Mesendoderm (in vitro differentiated cells): ENCODE results near the gene IRAK4.

Experiments
- DNase-seq: peaks from one replicate; pipeline ENCODE4 v3.0.0; 2013
- H2AK5ac ChIP-seq: 2 replicates; pipeline ENCODE4 v1.6.1; 2013; ENCODE audit warnings: low read length, inconsistent platforms
- H2BK120ac ChIP-seq: 2 replicates; pipeline ENCODE4 v1.6.1; 2013; ENCODE audit warnings: low read depth, mild to moderate bottlenecking, low read length, moderate library complexity, mixed read lengths
- H2BK15ac ChIP-seq: replicated peaks from 2 replicates; pipeline ENCODE4 v1.6.1; 2013; ENCODE audit warnings: low read depth, mild to moderate bottlenecking, moderate library complexity
- H2BK5ac ChIP-seq: 2 replicates; pipeline ENCODE4 v1.6.1; 2013; ENCODE audit warnings: low read length, inconsistent platforms
- H3K18ac ChIP-seq: 2 replicates; pipeline ENCODE4 v1.6.1; 2013; ENCODE audit warnings: mild to moderate bottlenecking, low read length, mixed read lengths
- H3K23ac ChIP-seq: one replicate; pipeline ENCODE4 v1.6.1; 2013; ENCODE audit warnings: low read length
- H3K27ac ChIP-seq: 2 replicates; pipeline ENCODE4 v1.5.1; 2013; ENCODE audit warnings: low read depth, mild to moderate bottlenecking, inconsistent platforms, low read length, moderate library complexity
- H3K27me3 ChIP-seq: 2 replicates; pipeline ENCODE4 v1.6.1; 2013; ENCODE audit warnings: low read length, control low read depth, mild to moderate bottlenecking, inconsistent platforms; ENCODE audit not compliant: insufficient read depth, poor library complexity
- H3K36me3 ChIP-seq: 2 replicates; pipeline ENCODE4 v1.6.1; 2013; ENCODE audit warnings: low read length, inconsistent platforms; ENCODE audit not compliant: control insufficient read depth, insufficient read depth
- H3K4ac ChIP-seq: one replicate; pipeline ENCODE4 v1.6.1; 2013; ENCODE audit warnings: low read depth, mild to moderate bottlenecking, low read length, moderate library complexity
- H3K4me1 ChIP-seq: 2 replicates; pipeline ENCODE4 v1.6.1; 2013; ENCODE audit warnings: low read depth, low read length, inconsistent platforms; ENCODE audit not compliant: control insufficient read depth
- H3K4me2 ChIP-seq: 2 replicates; pipeline ENCODE4 v1.6.1; 2013; ENCODE audit warnings: low read length
- H3K4me3 ChIP-seq: 2 replicates; pipeline ENCODE4 v1.5.1; 2013; ENCODE audit warnings: mild to moderate bottlenecking, low read length
- H3K56ac ChIP-seq: one replicate; pipeline ENCODE4 v1.6.1; 2013; ENCODE audit warnings: low read length
- H3K79me1 ChIP-seq: 2 replicates; pipeline ENCODE4 v1.6.1; 2013; ENCODE audit warnings: low read length, inconsistent platforms
- H3K79me2 ChIP-seq: 2 replicates; pipeline ENCODE4 v1.6.1; 2013; ENCODE audit warnings: mild to moderate bottlenecking, low read length; ENCODE audit not compliant: control insufficient read depth, insufficient read depth
- H3K9ac ChIP-seq: 2 replicates; pipeline ENCODE4 v1.6.1; 2013; ENCODE audit warnings: low read length, inconsistent platforms
- H4K5ac ChIP-seq: one replicate; pipeline ENCODE4 v1.6.1; 2013; ENCODE audit warnings: low read length
- H4K8ac ChIP-seq: one replicate; pipeline ENCODE4 v1.6.1; 2013; ENCODE audit warnings: low read depth, mild to moderate bottlenecking, control low read depth, low read length, moderate library complexity
- WGBS: extraction: QIAGEN DNeasy Blood & Tissue Kit; methylation state at CpG from one replicate; pipeline ENCODE4 v1.1.7; 2013; ENCODE audit warnings: low lambda C conversion rate, missing lambda C conversion rate; ENCODE audit not compliant: insufficient coverage; ENCODE audit errors: extremely low coverage; 5-methylcytosine and 5-hydroxymethylcytosine counted together

IRAK4 gene

DNA sequence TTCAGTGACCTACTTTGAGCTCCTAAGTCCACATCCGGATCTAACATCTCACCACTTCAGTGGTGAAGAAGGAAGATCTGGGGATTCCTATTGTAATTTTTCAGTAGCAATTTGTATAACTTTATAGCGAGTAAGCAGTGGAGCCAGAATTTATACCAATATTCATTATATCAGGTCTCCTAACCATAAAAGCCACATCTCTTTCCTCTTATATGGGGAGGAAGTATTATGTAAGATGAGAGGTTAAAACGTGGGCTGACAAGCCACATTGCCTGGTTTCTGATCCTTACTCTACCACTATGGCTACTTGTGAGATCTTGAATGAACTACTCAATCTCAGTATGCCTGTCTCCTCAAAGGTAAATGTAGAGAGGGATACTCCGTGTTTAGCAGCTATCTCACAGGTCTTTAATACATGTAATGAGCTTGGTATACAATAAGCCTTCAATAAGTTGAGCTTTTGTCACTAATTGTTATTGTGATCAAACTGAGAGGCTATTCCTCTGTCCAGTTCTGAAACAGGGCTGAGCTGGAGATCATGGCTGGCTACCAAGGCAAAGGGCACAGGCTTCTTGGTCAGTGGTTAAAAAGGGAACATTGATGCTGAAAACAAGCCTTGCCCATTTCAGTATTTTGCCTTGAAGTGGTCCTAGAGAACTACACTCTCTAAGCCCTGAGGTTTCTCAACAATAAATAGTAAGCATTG is 73.9 kb downstream of the IRAK4 start:
- no peak overlapping the region for H2BK15ac ChIP-seq
- H3K79me1 ChIP-seq: no peaks in the 10 kb centered on the region
- H2BK120ac ChIP-seq: no peak overlapping the region
- no peak overlapping the region for H3K23ac ChIP-seq
- no peaks in the 10 kb centered on the region for H3K79me2 ChIP-seq
- H3K9ac ChIP-seq: no peak overlapping the region
- H4K8ac ChIP-seq: no peak overlapping the region
- no peak overlapping the region for H4K5ac ChIP-seq
- no peak for DNase-seq
- no peak overlapping the region for H3K27ac ChIP-seq
- no peaks in the 10 kb centered on the region for H3K36me3 ChIP-seq
- no peak overlapping the region for H3K18ac ChIP-seq
- no peak overlapping the region for H3K4me3 ChIP-seq
- H3K27me3 ChIP-seq: no peaks in the 10 kb centered on the region
- no peak overlapping the region for H3K4ac ChIP-seq
- H2BK5ac ChIP-seq: no peak overlapping the region
- no peak overlapping the region for H2AK5ac ChIP-seq
- WGBS: no CpG with 5 or more reads among the region's 4 CpGs
- H3K4me1 ChIP-seq: no peaks in the 10 kb centered on the region
- H3K56ac ChIP-seq: no peak overlapping the region
- no peak overlapping the region for H3K4me2 ChIP-seq

DNA sequence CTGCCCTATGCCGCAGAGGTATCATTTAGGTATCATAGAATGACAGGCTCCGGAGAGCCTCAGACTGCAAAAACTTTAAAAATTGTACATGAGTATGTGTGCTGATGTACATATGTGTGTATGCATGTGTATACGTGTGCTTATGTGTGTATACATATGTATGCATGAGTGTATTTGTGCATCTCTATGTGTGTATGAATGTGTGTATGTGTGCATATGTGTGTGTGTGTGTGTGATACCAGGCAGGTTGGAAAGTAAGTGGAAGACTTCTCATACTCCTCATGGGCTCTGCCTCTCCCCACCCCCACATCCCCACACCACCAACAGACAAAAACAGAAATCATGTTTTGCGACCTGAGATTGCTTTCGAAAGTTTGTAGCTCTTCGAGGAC is 76.5 kb downstream of the IRAK4 start:
- no peak overlapping the region for H2BK120ac ChIP-seq
- no peak overlapping the region for H3K4me3 ChIP-seq
- peak overlapping the region; percentile 75 for H3K4me2 ChIP-seq
- H3K79me1 ChIP-seq: no peaks in the 10 kb centered on the region
- H3K56ac ChIP-seq: peak overlapping the region; percentile 86
- H3K23ac ChIP-seq: no peak overlapping the region
- H4K8ac ChIP-seq: no peak overlapping the region
- H3K27me3 ChIP-seq: no peaks in the 10 kb centered on the region
- no peaks in the 10 kb centered on the region for H3K36me3 ChIP-seq
- no peaks in the 10 kb centered on the region for H3K79me2 ChIP-seq
- H3K18ac ChIP-seq: peak overlapping the region; percentile 91
- no peak overlapping the region for H2BK5ac ChIP-seq
- no CpG with 5 or more reads among the region's 6 CpGs for WGBS
- DNase-seq: no peak
- no peak overlapping the region for H4K5ac ChIP-seq
- H3K4ac ChIP-seq: no peak overlapping the region
- H3K9ac ChIP-seq: peak overlapping the region; percentile 64
- H2BK15ac ChIP-seq: no peak overlapping the region
- no peaks in the 10 kb centered on the region for H3K4me1 ChIP-seq
- no peak overlapping the region for H3K27ac ChIP-seq
- no peak overlapping the region for H2AK5ac ChIP-seq

GRCh38 chr12:43835656-43836474 is 77.1 kb downstream of the IRAK4 start, which contains the start of gene TMEM117:
Gene TMEM117, plus strand, starts transcription at chr12:43836081.
- Histone ChIP-seq H3K79me2 (no peaks in the 10 kb centered on the region), H3K9ac (peak within 1 kb of the TSS; percentile 64), H3K27ac (no peak within 1 kb of the TSS), H3K23ac (no peak within 1 kb of the TSS), H2BK120ac (no peak within 1 kb of the TSS), H4K5ac (no peak within 1 kb of the TSS), H4K8ac (no peak within 1 kb of the TSS), H3K36me3 (no peaks in the 10 kb centered on the region), H3K4me3 (peak within 1 kb of the TSS; percentile 25), H3K4ac (no peak within 1 kb of the TSS), H3K79me1 (no peaks in the 10 kb centered on the region), H3K27me3 (no peaks in the 10 kb centered on the region), H2AK5ac (no peak within 1 kb of the TSS), H3K56ac (peak within 1 kb of the TSS; percentile 86), H2BK15ac (no peak within 1 kb of the TSS), H2BK5ac (no peak within 1 kb of the TSS), H3K4me1 (no peaks in the 10 kb centered on the region), H3K18ac (peak within 1 kb of the TSS; percentile 91), H3K4me2 (peak within 1 kb of the TSS; percentile 75)
- no CpG with 5 or more reads among the region's 103 CpGs for WGBS
- DNase-seq: peak; percentile 74

DNA sequence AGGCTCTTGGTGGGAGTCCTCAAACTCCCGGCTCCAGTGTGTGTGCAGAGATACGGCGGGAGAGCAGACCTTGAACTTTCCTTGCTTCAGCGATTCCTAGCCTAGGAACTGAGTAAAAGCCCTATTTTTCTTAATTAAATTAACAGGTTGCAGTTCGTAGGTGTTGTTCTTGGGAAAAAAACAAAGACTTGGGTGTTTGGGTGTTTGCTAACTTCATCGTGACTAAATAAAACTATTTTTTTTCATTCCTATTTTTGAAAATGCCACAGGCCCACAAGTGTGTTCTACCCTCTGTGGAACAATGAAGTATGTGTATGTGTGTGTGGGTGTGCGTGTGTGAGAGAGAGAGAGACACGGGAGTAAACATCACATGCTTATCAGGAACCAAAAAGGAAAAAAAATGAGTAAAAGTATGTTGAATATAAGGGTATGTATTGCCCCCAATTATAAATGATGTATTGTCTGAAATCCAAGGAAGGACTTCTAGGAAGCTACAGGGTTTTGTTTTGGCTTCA is 77.8 kb downstream of the IRAK4 start:
- H4K8ac ChIP-seq: no peak overlapping the region
- WGBS: no CpG with 5 or more reads among the region's 8 CpGs

More for the DNA sequence above, 77.8 kb downstream of the IRAK4 start:
- no peak overlapping the region for H2BK5ac ChIP-seq
- H3K27me3 ChIP-seq: no peaks in the 10 kb centered on the region
- H2AK5ac ChIP-seq: no peak overlapping the region
- no peaks in the 10 kb centered on the region for H3K79me1 ChIP-seq
- H3K4ac ChIP-seq: no peak overlapping the region
- H3K9ac ChIP-seq: peak overlapping the region; percentile 64
- no peaks in the 10 kb centered on the region for H3K79me2 ChIP-seq
- no peaks in the 10 kb centered on the region for H3K4me1 ChIP-seq
- H3K56ac ChIP-seq: peak overlapping the region; percentile 86
- H4K5ac ChIP-seq: no peak overlapping the region
- H3K36me3 ChIP-seq: no peaks in the 10 kb centered on the region
- H2BK15ac ChIP-seq: no peak overlapping the region
- H2BK120ac ChIP-seq: no peak overlapping the region
- H3K18ac ChIP-seq: peak overlapping the region; percentile 91
- H3K27ac ChIP-seq: no peak overlapping the region
- no peak overlapping the region for H3K23ac ChIP-seq
- DNase-seq: no peak
- H3K4me3 ChIP-seq: peak overlapping the region; percentile 25
- peak overlapping the region; percentile 75 for H3K4me2 ChIP-seq
